GM19463 (cell line): ENCODE measurements around the gene KRT14.
"Not testable (repeated sequence)": the region's sequence is repeated elsewhere in the genome, so short reads cannot be mapped to it uniquely, and the experiment has no call there.

Experiments
- ATAC-seq: cut with Tn5 transposase; IDR thresholded peaks from one replicate; pipeline ENCODE4 v1.9.1; 2021; ENCODE audit warnings: mild to moderate bottlenecking, moderate library complexity; ENCODE audit not compliant: unreplicated experiment

The KRT14 gene

DNA sequence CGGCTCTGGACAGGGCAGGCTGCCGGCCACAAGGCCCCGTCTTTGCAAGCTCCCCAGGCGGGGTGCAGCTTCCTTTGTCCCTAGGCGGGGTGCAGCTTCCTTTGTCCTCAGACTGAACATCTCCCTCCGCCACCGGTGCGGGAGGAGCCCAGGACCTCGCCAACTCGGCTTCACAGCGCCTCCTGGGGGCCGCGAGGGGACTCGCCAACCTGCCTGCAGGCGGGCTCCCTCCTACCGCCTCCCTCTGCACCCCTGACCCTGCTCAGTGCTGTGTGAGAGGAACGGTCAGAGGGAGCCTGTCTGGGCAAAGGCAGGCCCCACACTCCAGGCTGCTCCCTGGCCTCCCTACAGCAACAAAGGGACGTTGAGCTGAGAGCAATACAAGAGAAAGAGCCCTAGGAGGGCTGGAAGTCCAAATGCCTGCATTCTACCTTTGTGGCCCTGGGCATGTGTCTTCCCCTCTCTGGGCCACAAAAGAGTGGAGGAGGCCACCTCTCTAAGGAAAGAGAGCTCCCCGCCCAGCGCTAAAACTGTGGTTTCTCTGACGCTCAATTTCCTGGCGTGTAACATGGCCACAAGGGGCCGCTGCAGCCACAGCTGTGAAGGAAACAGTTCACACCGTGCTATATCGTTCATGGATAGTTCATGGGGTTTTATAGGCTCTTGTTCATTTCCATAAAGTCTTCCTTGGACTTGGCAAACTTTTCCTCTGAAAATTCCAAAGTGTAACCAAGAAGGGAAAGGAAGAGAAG is 37.7 kb downstream of the KRT14 start:
- ATAC-seq = no peak

DNA sequence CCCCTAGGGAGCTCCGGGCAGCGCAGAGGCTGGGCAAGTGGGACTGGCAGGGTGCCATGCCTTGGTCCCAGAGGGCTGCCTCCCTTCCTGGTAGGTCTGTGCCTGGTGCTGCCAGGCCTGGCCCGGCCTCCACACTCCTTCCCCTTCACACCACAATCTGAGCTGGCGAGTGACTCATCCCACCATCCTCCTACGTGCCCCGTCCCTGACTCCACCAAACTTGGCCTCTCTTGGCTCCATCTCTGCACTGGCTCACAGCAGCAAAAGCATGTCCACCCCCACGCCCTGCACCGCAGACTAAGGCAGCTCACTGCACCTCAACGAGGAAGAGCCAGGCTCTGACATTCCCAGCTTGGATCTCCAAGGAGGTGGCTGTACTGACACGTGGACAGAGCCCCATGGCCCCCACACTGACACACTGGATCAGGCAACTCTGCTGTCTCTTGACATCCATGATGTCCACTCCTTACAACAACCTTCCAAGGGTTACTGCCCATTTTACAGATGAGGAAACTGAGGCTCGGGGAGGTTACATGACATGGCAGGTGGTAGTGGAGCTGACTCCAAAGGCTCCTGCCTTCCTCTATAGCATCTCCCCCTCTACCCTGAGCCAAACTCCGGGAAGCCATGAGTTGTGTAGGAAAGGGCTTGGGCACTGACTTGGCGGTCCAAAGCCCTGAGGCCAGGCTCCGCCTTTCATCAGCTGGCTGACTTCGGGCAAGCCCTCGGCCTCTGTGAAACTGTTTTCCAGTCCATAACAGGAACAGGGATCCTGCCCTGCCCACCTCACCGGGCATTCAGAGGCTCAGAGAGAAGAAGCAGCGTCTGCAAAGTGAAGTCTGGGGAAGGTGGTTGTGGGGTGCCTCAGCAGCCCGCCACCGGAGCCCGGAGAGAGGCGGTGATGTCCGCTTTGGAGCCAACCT is 38.5 kb downstream of the KRT14 start:
- no peak for ATAC-seq

DNA sequence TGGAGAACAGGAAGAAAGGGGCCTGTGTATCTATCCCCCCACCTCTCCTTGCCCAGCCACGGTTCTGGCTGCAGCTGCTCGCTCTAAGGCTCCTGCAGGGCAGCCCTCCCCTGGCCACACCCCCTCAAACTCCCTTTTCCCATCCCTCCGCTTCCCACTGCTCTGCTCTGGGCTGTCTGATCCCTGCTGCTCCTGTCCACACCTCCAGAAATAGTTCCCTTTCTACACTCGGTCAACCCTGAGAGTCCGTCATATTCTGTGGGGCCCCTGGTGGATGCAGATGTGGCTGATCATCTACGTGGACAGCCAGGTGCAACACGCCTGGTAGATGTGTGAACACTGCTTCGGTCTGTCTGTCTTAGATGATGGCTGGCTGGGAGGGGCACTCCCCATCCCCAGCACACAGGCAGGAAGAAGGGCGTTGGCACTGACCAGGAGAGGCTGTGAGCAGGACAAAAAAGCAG is 39.3 kb downstream of the KRT14 start:
- no peak for ATAC-seq

DNA sequence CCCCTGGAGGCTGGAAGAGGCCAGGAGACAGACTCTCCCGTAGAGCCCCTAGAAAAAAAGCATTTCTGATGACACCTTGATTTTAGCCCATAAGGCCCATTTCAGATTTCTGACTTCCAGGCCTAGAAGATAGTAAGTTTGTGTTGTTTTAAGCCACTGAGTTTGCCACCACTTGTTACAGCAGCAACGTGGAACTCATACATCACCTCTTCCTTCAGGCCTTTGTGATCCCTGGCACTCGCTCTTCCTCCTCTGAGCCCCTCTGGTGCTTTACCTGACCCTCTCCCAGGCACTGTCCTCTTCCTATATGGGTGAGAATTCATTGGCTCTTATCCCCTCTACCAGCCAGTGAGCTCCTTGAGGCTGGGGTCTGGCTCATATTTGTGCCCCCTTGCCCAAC is 39.9 kb downstream of the KRT14 start:
- no peak for ATAC-seq

DNA sequence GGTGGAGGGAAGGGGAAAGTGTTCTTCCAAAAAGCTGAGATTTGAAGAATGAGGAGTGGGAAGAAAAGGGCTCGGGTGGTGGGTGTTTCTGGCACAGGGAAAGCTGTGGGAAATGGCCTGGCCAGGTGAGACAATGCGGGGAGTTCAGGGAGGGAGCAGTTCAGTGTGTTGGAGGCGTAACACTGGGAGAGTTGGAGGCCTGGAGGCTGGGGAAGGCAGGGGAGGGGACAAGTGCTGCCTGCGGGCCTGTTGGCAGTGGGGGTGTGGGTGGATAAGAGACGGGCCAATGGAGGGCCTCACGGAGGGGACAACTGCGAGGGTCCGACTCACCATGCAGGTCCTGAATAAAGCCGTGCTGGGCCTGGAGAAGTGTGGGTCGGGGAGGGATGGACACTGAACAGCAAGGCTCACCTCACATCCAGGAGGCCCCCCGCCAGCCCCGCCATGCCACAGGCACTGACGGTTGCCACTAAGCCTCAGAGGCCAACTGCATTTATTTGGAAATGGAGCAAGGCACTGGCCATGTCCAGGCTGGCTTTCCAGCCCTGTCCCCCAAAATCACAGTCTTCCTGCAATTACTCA is 40.8 kb downstream of the KRT14 start:
- ATAC-seq = no peak

DNA sequence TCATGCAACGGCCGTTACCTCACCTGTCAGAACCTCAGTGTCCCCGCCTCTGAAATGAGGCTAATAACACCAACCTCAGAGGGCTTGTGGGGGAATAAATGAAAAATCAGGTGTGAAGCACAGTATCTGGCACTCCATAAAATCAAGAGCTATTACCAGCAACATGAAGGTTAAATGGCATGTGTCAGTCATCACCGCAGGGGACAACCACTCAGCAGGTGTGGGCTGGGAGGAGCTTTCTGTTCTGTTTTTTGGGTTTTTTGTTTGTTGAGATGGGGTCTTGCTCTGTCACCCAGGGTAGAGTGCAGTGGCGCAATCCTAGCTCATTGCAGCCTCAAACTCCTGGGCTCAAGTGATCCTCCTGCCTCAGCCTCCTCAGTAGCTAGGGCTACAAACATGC is 41.8 kb downstream of the KRT14 start:
- no peak for ATAC-seq

DNA sequence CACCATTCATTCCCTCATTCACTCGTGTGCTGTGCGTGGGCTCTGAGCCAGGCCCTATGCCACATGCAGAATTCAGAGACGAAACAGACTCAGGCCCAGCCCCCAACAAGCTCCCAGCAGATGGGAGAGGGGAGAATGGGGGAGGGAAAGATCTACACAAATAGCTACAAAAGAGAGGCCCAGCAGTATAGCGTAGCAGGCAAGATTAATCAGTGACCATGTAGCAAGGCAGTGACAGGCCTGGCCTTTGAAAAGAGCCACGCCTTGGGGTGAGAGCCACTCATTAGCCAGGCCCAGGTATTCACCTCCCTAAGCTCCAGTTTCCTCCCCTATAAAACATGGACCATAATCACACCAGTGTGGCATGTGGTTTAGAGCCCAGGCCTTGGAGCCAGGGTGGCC is 42.2 kb downstream of the KRT14 start:
- ATAC-seq = no peak

DNA sequence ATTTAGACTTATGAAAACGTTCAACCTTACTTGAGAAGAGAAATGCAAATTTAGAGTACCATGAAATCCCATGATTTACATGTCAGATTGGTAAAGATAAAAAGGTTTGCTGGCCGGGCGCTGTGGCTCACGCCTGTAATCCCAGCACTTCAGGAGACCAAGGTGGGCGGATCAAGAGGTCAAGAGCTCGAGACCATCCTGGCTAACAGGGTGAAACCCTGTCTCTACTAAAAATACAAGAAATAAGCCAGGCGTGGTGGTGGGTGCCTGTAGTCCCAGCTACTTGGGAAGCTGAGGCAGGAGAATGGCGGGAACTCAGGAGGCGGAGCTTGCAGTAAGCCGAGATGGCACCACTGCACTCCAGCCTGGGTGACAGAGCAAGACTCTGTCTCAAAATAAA is 43.9 kb downstream of the KRT14 start:
- not testable (repeated sequence) for ATAC-seq

DNA sequence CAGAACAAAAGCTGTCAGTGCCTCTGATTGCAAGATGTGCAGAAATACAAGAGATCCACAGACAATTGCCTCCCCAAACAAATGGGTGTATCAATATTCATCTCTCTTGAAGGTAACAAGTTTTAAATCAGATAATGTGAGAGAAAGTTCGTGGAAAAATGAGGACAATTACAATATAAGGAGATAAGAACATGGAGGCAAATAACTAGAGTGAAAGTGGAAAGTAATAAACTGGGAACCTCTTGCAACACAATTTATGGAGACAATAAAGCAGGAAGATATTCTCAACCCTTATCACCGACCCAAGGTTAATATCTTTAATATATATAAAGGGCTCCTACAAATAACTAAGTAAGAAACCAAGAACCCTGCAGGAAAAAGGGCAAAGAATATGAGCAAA is 44.3 kb downstream of the KRT14 start:
- no peak for ATAC-seq

DNA sequence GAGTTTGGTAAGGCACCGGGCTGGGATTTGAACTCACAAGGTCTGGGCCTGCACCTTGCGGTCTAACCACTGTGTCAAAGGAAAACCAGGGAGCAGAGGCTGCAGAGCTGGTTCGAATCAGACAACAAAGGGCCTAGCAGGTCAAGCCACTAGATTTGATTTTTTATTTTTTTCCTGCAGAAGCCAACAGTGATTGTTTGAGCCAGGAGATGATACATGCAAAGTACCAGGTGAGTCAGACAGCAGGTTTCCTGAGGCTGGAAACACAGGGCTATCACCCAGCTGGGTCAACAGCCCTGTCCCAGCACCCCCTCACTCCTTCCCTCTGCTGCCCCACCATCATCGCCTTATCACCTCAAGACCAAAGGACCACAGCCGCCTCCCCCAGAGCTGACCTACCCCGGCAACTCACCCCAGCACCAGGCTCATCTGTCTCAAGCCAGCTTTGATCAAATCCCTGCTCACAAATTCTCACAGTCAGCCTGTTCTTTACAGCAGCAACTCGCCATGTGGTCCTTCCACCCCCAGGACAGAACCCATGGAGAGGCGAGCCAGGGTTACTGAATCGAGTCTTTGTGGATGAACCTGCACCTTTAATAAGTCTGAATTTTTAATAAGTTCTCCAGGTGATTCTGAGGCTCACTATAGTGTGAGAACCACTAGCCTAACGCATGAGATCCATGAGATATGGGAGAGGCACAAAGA is 45.6 kb downstream of the KRT14 start:
- ATAC-seq = no peak

DNA sequence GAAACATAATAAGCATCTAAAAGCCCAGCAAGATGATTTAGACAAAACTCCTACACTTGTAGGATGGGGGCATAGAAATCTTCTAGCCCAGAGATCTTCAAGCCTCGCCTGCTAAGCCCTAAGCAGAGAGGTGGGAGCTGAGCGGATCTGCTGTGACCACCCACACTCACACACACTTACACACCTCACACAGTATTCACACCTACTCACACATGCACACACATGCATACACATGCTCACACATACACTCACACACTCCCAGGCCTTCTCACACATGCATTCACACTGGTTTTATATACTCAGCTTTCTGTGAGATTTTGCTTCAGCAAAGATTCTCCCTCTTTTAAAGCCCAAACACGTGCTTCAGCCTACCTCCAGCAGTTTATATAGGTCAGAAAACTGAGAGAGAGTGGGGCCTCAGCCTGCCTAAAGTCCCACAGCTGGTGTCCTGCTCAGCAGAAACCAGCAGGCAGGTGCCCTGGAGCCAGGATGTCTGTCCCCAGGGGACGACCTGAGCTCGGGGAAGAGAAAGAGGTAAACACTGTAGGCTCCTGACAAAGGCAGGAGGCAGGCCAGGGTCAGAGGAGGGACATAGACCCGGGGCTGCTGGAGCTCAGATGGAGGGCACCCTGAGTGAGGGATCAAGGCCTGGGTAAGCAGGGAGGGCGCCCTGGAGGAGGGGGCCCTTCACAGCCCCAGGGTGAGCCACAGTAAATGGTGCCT is 46.6 kb downstream of the KRT14 start:
- ATAC-seq = no peak

DNA sequence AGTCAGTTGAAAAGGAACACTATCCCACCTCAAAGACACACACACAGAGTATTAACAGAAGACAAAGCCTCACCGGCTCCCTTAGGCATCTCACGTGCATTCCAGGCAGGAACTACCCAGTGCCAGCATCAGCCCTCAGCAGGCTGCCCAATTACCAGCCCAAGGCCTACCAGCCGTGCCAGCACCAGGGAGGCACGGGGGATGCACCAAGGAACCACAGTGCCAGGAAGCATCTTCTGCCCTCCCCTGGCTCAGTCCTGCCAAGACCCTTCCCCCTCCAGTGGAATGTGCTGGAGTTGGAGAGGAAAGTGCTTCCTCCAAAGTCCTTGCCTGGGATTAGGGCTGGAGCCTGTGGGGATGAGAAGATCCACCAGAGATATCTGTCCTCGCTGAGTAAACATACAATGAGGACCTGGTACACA is 47.6 kb downstream of the KRT14 start:
- no peak for ATAC-seq

DNA sequence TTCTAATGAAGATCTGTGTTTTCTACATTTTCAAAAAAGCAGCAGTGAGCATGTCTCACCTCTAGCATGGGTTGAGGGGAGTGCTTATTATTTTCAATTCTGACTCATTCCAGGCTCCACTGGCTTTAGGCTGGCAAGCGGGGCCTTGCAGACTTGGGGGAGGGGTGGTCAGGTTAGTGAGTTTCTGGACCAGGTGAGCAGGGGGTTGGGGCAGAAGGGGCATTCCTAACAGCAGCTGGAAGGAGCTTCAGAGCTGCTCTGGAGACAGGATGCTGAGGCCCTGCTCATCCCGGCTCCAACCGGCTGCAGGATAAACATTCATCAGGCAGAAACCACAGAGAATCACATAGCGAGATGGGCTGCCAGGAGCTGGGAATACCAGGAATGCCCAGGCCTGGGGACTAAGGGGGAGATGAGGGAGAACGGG is 48.1 kb downstream of the KRT14 start:
- no peak for ATAC-seq

DNA sequence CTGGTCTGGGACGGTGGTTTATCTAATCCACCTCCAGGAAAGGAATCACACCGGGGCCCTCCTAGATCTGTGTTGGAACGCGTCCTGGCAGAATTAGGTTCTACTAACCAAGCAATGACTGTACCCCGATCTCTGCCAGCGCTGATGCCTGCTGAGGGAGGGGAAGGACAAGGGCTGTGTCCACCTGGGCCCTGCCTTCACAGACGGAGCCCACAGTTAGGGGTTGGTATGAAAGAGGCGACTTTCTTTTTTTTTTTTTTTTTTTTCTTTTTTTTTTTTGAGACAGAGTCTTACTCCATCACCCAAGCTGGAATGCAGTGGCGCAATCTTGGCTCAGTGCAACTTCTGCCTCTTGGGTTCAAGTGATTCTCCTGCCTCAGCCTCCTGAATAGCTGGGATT is 48.7 kb downstream of the KRT14 start:
- no peak for ATAC-seq

DNA sequence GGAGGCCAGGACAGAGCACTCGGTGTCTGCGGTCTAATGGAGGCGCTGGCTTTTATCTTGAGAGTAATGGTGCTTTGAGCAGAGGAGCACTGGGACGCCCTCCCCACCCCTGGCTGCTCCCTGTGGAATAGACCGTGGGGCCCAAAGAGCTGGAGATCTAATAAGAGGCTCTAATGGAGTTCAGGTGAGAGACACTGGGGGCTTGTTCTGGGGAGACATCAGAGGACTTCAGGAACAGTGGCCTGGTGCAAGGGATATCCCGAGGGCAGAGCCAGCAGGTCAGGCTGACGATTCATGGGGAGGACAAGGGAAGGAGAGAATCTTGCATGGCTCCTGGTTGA is 49.1 kb downstream of the KRT14 start:
- ATAC-seq = no peak

DNA sequence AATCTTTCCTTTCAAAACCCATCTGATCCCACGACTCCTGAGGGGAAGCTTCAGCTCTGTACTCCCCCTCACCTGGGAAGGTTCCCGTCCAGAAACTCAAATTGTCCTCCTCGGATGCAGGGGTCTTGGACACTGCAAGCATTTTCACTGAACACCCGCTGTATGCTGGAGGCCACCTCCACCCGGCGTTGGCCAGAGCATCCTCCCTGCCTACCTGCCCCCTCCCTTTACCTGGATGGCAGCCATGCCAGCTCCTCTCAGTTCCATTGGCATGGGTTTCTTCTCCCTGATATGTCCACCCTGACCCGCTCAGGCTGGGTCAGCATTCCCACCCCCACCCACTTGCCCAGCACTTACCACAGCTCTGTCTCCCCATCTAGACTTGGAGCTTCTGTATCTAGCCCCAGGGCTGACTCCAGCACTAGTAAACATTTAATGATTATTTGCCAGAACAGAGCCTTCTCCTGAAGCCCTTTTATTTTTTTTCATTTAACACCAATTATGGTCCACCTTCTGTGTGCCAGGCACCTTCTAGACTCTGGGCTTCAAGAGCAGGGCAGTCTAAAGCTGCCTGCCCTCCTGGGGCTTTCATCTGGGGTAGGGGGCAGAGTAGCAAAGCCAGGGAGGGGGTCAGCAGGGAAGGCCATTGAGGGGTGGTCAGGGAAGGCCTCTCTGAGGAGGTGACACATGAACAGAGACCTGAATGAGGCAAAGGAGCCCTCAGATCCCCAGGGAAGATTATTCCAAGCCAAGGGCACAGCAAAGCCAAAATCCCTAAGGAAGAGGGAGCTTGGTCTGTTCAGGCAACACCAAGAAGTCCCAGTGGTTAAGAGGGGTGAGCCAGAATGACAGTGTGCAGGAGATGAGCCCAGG is 49.7 kb downstream of the KRT14 start:
- ATAC-seq = no peak

DNA sequence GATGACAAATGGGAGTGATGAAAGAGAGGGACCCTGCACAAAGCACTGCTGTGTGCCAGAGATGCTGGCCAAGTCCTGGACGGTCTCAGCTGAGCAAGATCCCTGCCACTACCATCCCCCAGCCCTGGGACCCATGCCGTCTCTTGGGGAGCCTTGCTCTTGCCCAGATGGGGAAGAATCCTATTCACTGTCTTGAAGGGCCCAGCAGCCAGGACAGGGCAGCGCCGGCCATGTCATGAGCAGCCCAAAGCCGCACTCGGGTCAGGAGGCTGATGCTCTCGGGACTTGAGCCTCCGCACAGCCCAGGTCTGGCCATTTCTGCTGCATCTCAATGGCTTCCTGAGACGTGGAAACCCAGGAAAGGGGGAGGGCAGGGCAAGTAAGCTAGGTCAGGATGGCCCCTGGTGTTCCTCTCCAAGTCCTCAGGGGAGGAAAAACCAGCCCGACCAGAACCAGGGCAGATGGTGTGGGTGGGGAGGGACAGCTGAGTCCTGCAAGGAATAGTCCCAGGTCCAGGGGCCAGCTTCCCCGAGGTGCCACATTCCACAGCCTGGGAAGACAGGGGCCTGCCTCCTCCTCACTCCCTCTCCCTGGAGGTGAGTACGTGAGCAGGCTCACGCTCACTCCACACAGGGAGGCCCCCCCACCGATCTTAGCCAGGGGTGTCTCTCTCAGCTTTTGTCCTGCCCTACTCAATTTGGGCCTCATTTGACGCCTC is 50.8 kb downstream of the KRT14 start:
- no peak for ATAC-seq

DNA sequence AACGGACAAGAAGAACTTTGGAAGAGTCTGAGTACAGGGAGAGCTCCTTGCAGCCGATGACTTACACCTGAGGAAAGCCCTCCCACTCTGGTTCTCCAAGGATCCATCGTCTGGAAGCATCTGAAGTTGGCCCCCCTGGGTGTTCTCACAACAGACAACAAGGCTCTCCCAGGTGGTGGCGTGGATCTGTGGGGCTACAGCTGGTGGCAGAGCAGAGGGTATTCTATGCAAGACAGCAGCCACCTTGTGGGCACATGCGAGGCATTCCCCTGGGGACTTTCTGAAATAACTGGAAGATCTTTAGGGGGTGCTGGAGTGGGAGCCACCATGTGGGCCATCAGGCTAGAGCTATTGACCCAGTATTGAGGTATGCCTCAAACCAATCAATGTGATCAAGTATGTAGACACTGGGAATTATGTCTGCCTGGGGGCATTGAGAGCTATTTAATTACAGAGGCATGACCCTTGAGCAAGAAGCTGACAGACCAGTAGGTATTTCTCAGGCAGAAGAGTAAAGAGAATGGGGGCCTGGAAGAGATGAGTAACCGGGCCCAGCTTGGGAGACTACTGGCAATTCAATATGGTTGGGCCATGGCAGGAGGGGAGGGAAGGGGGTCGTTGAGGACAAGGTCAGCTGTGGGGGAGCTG is 51.7 kb downstream of the KRT14 start:
- no peak for ATAC-seq
